OCI-LY3 (cell line): ENCODE measurements around the gene SMCO2.
A peak's percentile ranks its signal among the peaks of the same experiment; 100 is the strongest.

Source experiments
- H2AFZ ChIP-seq: fragments of 200-600, 300-600 bp; shearing (Covaris generic); 2 replicates; pipeline ENCODE4 v1.6.0; 2014; ENCODE audit warnings: antibody characterized with exemption, low read depth, low read length
- H3K27ac ChIP-seq: fragments of 200-600, 300-600 bp; sonication (generic); 2 replicates; pipeline ENCODE4 v1.5.1; 2014; ENCODE audit warnings: mild to moderate bottlenecking, low read length, moderate library complexity, mixed read lengths
- H3K27me3 ChIP-seq: fragments of 200-600, 300-600 bp; sonication (generic); 2 replicates; pipeline ENCODE4 v1.6.1; 2014; ENCODE audit warnings: low read depth, low read length, mixed read lengths
- H3K36me3 ChIP-seq: fragments of 200-600, 300-600 bp; sonication (generic); replicated peaks from 2 replicates; pipeline ENCODE3; 2014; ENCODE audit warnings: low read depth, low read length, mixed read lengths
- H3K4me1 ChIP-seq: fragments of 300-600, 200-600 bp; sonication (generic); 2 replicates; pipeline ENCODE4 v1.6.1; 2014; ENCODE audit warnings: low read length, mixed read lengths
- H3K4me2 ChIP-seq: fragments of 200-600, 300-600 bp; sonication (generic); 2 replicates; pipeline ENCODE4 v1.6.1; 2014; ENCODE audit warnings: low read length, mixed read lengths
- H3K4me3 ChIP-seq: fragments of 300-600, 200-600 bp; sonication (generic); 2 replicates; pipeline ENCODE4 v1.5.1; 2014; ENCODE audit warnings: antibody characterized with exemption, mild to moderate bottlenecking, low read length, moderate library complexity
- H3K79me2 ChIP-seq: fragments of 300-600, 200-600 bp; shearing (Covaris generic); 2 replicates; pipeline ENCODE4 v1.6.1; 2014; ENCODE audit warnings: mild to moderate bottlenecking, low read length, mixed read lengths
- H3K9ac ChIP-seq: fragments of 300-600, 200-600 bp; shearing (Covaris generic); 2 replicates; pipeline ENCODE4 v1.6.0; 2014; ENCODE audit warnings: mild to moderate bottlenecking, low read length, moderate library complexity
- H3K9me3 ChIP-seq: fragments of 200-600, 300-600 bp; shearing (Covaris generic); 2 replicates; pipeline ENCODE4 v1.6.1; 2014; ENCODE audit warnings: low read length, mixed read lengths; ENCODE audit not compliant: insufficient read depth
- H4K20me1 ChIP-seq: fragments of 200-600, 300-600 bp; sonication (generic); 2 replicates; pipeline ENCODE4 v1.6.1; 2016; ENCODE audit warnings: low read length, mixed read lengths; ENCODE audit not compliant: insufficient read depth
- CTCF ChIP-seq: fragments of 200-600, 300-600 bp; sonication (generic); IDR thresholded peaks from 2 replicates; pipeline ENCODE4 v1.5.1; 2014; ENCODE audit warnings: antibody characterized with exemption, low read length, low read depth
- EZH2phosphoT487 ChIP-seq: fragments of 200-600 bp; shearing (Covaris generic); IDR thresholded peaks from 2 replicates; pipeline ENCODE4 v1.6.1; 2018; ENCODE audit warnings: antibody characterized with exemption, mixed run types, low read depth

The SMCO2 gene

GRCh38 chr12:27431185-27431584 lies 15.4 kb upstream of the SMCO2 start:
- H3K79me2 ChIP-seq, result no peaks in the 10 kb centered on the region
- no peak overlapping the region for H3K9ac ChIP-seq
- H3K4me1 ChIP-seq, result peaks cover 10% of the 10 kb centered on the region
- no peaks in the 10 kb centered on the region for H3K9me3 ChIP-seq
- no peak overlapping the region for H3K4me3 ChIP-seq
- H4K20me1 ChIP-seq, result no peaks in the 10 kb centered on the region
- H3K36me3 ChIP-seq, result peaks cover 2% of the 10 kb centered on the region
- H2AFZ ChIP-seq, result no peak overlapping the region
- TF ChIP-seq CTCF, result no peak
- no peak for TF ChIP-seq EZH2phosphoT487
- H3K27me3 ChIP-seq, result no peaks in the 10 kb centered on the region
- H3K4me2 ChIP-seq, result no peak overlapping the region
- H3K27ac ChIP-seq, result no peak overlapping the region

- no peaks in the 10 kb centered on the region for H3K79me2 ChIP-seq
- no peak overlapping the region for H3K4me2 ChIP-seq
- H3K36me3 ChIP-seq, result no peaks in the 10 kb centered on the region
- TF ChIP-seq EZH2phosphoT487, result no peak
- peak; percentile 27; the same call in 1 of the 2 replicates for TF ChIP-seq CTCF
- no peaks in the 10 kb centered on the region for H3K9me3 ChIP-seq
- no peaks in the 10 kb centered on the region for H3K27me3 ChIP-seq
- H4K20me1 ChIP-seq, result no peaks in the 10 kb centered on the region
- H3K9ac ChIP-seq, result no peak overlapping the region
- peak overlapping the region; percentile 50; the same call in 1 of the 2 replicates for H2AFZ ChIP-seq
- H3K27ac ChIP-seq, result no peak overlapping the region
- H3K4me1 ChIP-seq, result peaks cover 22% of the 10 kb centered on the region
- no peak overlapping the region for H3K4me3 ChIP-seq
Measured at GRCh38 chr12:27434673-27435565, 11.6 kb upstream of the SMCO2 start.

- H3K4me1 ChIP-seq, result peaks cover 22% of the 10 kb centered on the region
- no peak overlapping the region for H3K27ac ChIP-seq
Measured at GRCh38 chr12:27436029-27436428, 10.5 kb upstream of the SMCO2 start.

More at GRCh38 chr12:27436029-27436428, 10.5 kb upstream of the SMCO2 start:
- no peaks in the 10 kb centered on the region for H3K79me2 ChIP-seq
- H3K4me3 ChIP-seq, result no peak overlapping the region
- TF ChIP-seq EZH2phosphoT487, result no peak
- no peak for TF ChIP-seq CTCF
- no peaks in the 10 kb centered on the region for H3K27me3 ChIP-seq
- H3K9me3 ChIP-seq, result no peaks in the 10 kb centered on the region
- H2AFZ ChIP-seq, result 0 out of 2 replicates have a peak overlapping the region, but pooled peaks have one; percentile 50
- H4K20me1 ChIP-seq, result no peaks in the 10 kb centered on the region
- no peaks in the 10 kb centered on the region for H3K36me3 ChIP-seq
- H3K9ac ChIP-seq, result no peak overlapping the region
- H3K4me2 ChIP-seq, result no peak overlapping the region
